GM19324 (cell line): ENCODE results near the gene PRR33.

Experiments
- ATAC-seq: cut with Tn5 transposase; IDR thresholded peaks from one replicate; pipeline ENCODE4 v1.9.1; 2021; ENCODE audit warnings: mild to moderate bottlenecking, moderate library complexity; ENCODE audit not compliant: unreplicated experiment, low FRiP score

Gene PRR33

DNA sequence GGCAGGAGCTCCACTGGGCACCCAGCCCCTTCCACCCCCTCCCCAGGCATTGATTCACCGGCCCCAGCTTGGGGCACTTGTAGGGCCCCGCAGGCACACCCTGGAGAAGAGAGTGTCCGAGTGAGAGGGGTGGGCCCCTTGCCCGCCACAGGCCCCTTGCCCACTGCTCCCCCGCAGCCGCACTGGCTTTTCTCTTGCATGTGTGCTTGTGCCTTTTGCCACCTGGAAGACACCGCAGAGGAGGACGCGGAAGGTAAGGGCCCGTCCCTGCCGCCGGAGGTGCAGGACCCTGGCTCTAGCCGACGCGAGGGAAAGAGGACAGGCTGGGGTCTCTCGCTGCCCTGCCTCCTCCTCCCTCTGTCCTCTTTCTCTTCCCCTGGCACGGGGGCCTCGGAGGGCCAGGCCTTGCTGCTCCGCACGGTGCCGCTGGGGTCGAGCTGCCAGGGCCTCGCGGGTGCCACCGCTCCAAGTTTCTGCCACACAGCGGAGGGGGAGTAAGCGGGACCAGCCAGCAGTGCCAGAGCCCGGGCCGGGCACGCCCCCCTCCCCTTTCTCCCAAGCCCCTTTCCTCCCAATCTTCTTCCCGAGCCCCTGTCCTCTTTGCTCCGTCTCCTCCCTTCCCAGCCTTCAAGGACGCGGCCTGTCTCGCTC, 37.3 kb upstream of the PRR33 start:
- ATAC-seq, result no peak

- ATAC-seq, result no peak
Measured at GRCh38 chr11:1928470-1928890, 36.8 kb upstream of the PRR33 start.

DNA sequence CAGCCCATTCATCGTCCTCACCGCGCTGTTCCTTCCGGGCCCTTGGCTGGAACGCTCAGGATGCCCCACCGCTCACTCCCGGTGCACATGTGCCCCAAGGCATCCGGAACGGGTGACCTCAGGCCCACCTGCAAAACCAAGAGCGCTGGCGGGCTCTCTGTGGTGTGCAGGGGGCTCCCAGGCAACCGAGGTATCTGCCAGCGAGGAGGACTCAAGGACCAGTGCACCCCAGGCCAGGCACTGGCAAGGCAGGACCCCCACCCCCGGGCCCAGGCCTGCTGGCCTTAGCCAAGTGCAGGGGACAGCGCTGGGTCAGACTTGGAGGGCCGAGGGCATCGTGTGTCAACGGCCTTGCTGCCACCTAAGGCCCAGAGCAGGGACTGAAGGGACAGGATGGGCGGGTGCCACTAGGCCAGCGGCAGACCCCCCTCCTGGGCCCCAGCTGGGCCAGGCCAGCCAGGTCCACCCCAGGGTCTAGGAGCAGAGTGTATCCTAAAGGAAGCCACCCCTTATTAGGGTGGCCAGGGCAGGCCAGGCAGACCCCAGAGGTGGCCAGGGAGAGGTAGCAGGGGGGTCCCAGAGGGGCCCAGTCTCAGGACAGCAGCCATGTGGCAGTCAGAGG, 36.3 kb upstream of the PRR33 start:
- no peak for ATAC-seq

GRCh38 chr11:1927026-1927847, 35.5 kb upstream of the PRR33 start:
- ATAC-seq, result no peak

DNA sequence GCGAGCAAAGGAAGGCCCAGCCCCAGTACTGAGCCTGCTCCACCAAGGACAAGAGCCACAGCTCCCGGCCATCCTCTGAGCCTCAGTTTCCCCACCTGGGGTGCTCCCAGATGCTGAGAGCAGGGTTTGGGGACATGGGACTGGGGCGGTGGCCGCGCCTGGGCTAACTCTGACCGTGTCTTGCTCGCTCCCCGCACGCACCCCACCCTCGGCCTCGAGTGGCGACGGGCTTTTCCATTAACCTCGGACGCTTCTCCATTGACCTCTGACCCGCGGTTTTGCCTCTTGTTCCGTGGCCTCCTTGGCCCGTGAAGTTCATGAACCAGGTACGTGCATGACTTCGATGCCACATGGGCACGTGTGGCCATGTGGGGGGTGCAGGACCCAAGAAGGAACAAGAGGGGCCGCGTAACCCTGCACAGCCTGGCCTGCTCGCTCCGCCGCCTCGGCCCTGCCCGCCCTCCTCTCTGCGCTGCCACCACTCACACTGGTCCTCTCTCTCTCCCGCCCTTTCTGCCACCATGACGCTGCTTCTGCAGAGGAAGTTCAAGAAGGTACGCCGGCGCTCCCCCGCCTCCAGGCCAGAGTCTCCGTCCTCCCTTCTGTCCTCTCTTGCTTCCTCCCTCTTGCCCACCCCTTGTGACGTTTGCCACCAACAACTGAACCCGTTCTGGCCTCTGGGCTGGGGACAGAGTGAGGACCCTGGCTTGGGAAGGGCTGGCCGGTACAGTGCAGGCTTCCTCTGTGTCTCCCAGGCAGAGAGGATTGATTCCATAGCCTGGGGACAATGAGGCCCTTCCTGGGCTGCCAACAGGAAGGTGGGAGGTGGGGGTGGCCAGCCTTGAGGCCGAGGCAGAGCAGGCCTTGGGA, 34.7 kb upstream of the PRR33 start:
- no peak for ATAC-seq

DNA sequence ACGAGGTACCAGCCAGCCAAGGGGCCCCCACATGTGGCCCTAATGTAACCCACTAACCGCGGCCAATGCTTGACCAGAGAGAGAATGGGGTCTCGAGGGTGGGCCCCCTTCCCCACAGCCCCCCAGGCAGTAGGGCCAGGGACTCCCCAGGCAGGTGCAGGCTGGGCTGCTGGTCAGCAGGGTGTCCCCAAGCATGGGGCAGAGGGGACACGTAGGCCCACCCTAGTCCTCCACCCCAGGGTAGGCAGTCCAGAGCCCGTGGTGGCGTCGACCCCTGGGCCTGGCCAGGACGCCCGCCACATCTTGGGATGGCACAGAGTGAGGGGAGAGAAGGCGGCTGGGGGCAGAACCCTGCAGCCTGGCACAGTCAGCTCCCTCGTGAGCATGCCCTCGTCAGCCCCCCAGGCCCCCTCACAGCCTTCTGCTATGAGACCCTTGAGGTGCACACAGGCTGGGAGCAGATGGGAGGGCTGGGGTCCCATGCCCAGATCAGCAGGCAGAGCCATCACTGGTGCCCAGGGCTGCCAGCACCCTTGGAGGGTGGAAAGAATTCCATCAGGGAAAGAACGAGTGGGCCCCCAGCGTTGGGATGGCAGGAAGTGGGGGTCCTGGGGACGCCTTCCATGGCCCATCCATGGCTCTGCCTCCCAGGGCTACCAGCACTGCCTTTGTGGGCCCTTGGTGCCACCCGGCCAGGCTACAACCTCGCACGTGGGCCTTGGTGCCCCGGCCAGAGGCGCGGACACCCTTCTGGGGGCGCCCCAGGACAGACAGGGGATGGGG, 33.9 kb upstream of the PRR33 start:
- ATAC-seq, result no peak

DNA sequence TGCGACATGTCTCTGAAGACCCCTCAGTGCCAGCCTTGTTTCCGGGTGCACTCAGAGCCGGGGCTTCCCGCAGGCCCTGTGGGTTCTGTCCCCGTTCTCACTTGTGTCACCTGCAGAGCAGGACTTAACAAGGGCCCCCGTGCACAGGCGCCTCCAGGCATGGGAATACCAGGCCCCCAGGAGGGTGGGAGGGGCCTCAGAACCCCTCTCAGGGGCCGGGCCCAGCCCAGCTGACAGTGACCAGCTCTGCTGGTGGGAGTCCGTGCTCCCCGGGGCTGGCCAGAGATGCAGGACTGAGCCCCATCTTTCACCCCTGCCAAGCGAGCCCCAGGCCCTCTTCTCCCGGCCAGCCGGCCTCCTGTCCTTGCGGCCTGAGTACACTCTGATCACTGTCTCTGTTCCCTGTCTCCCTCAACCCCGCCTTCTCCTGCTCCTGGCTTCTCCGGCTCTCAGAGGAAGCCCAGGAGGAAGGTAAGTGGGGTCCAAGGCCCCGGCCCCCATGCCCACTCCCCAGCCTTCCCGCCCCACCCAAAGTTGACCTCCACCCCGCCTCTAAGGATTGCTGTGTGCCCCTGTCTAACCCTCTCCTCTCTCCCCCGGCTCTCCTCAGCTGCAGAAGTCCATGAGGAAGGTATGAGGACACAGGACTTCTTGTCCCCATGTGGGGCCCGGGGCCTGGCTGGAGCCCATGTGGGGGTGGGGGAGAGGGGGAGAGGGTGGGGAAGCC, 33.1 kb upstream of the PRR33 start:
- no peak for ATAC-seq

DNA sequence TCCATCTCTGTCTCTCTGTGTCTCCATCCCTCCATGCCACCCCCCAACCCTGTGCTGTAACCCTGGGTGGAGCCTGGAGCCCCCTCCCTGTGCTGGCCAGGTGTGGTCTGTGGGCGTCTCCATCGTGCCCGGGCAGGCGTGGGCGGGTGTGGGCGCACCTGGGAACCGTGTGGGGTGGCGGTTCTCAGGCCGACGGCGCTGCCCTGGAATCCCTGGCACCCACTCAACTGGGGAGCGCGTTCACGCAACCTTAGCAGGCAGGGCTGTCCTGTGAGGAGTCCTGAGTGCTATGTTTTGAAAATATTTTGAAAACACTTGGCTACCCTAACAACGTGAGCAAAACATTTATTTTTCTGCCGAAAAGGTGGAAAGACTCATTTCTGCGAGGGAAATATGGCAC, 32.5 kb upstream of the PRR33 start:
- no peak for ATAC-seq

GRCh38 chr11:1923201-1923956, 31.7 kb upstream of the PRR33 start:
- no peak for ATAC-seq

- no peak for ATAC-seq
Measured at GRCh38 chr11:1922481-1923081, 30.9 kb upstream of the PRR33 start.

DNA sequence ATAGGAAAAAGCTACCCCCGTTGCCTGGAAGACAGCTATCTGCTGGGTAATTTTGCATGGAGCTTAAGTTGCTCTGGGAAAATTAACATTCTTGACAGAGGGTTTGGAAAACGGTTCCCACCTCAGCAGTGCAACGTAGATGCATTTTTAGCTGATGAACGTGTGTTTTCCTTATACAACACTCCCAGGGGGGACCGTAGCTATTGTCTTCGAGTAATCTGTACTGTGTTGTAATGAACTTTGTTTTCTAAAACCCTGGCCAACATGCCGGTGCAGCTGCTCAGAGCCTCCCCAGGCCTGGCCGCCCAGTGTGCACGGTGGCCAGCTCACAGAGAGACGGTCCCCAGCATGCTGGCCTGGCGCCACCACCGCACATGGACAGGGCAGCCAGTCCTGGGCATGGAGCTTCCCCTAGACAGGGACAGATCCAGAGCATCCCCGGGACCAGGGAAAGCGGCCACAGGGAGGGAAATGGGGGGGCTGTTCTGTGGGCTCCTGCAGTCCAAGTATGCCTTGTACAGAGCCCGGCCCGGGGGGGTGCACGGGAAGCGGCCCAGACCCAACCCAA, 30.0 kb upstream of the PRR33 start:
- ATAC-seq, result no peak

GRCh38 chr11:1920909-1921573, 29.3 kb upstream of the PRR33 start:
- no peak for ATAC-seq

DNA sequence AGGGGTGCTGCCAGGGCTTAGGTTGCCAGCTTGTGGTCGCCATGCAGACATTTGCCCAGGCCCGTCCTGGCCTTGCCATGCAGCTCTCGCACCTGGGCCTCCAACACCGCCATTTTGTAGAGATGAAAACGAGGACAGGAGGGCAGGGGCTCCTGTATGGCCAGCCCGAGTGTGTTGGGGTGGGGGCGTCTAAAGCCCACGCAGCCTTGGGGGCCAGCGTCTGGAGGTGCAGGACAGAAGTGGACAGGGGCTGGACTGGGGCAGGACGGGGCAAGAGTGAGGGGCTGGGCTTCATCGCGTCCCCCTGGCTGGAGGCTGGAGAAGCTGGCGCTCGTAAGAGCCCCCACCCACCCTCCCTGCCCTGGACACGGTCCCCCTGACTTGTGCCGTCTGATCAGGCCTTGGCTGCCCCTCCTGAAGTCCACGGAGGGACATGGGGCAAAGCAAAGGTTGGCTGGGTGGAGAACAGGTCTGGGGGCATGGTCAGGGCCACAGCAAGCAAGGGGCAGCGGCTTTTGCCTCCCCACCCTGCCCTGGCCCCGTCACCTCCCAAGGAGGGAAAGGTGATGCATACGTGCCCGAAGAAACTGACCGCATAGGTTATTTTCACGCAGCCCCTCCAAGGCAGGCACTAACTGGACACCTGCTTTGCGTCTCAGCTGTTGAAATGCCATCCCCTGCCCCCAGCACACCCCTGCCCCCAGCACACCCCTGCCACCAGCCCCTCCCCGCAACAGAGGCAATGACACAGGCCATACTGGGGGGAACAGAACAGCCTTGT, 28.6 kb upstream of the PRR33 start:
- no peak for ATAC-seq

DNA sequence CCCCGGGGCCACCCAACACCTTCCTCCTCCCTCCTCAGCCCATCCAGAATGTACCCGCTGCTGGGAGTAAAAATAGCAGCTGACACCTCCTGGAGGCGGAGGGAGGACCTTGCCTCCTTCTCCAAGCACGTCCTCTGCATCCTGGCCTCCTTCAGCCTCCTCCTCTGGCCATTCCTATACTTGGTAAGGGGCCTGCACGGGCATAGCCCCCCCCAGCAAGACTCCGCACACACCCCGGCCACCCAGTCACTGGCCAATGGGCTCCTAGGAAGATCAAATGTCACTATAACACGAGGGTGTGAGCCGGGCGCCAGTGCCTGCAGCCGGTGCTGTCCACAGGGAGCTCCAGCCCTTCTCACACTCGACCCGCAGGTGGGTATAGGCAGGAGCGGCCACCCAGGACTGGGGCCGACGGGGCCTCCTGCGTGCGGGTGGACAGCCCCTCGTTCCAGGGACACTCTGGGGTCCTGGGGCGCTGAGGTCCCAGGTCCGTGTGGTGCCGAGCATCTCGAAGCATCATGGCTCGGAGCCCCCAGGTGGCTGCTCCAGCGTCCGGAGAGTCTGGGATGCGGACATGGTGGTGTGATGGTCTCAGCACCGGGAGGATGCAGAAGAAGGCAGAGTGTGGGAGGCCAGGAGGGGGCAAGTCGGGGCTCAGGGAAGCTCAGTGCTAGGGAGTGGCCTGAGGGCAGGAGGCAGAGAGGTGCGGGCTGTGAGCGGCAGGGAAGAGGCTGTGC, 27.9 kb upstream of the PRR33 start, which contains the start of gene TNNT3:
Gene TNNT3 (plus strand): TSS at position 313 of the 737 bp plus-strand sequence. CDS start 3,172 bp downstream, outside the sequence.
- no peak for ATAC-seq

DNA sequence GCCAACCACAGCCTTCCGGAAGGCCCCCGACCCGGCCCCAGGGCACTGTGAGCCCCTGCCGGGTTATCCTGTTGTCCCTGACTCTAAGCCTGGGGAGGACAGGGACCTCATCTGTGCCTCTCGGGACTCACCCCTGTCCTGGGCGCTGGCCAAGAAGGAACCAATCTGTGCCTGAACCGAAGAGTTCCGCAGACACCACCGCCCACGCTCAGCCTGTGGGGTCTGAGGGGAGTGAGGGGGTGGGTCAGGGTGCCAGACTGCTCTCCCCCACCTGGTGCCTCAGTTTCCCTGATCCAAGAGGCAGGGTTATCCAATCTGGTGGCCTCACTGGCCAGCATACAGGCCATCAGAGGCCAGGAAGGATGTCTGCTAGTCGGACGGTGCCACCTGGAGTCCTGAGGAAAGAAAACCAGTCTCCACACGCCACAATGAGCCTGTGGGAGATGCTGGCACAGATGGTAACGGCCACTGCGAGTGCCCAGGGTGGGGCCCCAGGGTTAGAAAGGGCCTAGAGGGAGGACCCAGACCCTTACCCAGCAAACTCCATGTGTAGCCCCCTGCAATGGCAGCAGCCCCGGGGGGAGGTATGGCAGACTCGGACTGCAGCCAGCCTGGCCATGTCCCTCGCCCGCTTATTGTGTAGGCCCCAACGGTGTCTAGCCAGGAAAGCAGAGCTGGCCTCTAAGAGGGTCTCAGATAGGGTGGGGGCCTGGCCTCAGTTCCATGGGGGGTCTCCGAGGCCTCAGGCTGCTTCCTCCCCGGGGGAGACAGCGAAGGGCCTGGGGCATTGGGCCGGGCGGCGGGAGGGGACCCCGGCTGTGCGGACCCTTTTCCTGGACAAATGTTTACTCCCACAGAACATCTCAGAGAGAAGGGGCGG, 27.0 kb upstream of the PRR33 start:
- ATAC-seq, result no peak
